Epithelial cell of proximal tubule (primary cell): ENCODE measurements around the gene LDB2. TPM values are rescaled to one million over a fixed set of nuclear protein-coding genes. Genes with fewer than 3 reads are reported as not detected.

Experiments
- DNase-seq: peaks from one replicate; pipeline ENCODE4 v3.0.0-alpha.2; 2011; ENCODE audit warnings: low read depth
- H3K4me3 ChIP-seq: 2 replicates; pipeline ENCODE4 v1.5.1; 2011; ENCODE audit warnings: low read depth, mild to moderate bottlenecking, low read length
- total RNA-seq: library from RNA; depleted of rRNA; stranded (reverse); fragments of >200 nt; gene quantifications from 2 replicates; pipeline ENCODE4 v1.2.3, GENCODE V29; 2015
- TF ChIP-seq, protein P1 (sequence below): conservative IDR thresholded peaks from 2 replicates; pipeline ENCODE4 v1.5.1; 2012; ENCODE audit warnings: low read depth, mild to moderate bottlenecking, low read length

The LDB2 gene
- total RNA-seq, 1 donor from 2014 or later, result 0.75 TPM

DNA sequence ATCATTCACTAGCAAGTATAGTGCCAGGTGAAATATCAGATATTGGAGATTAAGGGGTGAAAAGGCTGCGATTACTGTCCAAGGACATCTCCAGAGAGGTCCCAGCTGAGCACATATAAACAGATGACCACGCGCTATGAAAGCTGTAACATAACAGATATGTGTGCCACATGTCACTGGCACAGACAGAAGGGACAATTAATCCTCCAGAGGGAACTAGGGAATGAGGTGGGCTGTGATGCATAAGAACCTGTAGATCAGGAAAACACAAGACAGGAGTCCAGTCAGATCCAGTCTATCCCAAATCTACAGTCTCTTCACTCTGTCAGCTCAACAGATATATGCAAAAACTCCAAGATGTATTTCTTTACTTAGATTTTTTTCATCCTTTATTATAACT is 157.2 kb downstream of the LDB2 start:
- H3K4me3 ChIP-seq, result no peak overlapping the region
- DNase-seq, result no peak
- TF ChIP-seq, protein P1, sequence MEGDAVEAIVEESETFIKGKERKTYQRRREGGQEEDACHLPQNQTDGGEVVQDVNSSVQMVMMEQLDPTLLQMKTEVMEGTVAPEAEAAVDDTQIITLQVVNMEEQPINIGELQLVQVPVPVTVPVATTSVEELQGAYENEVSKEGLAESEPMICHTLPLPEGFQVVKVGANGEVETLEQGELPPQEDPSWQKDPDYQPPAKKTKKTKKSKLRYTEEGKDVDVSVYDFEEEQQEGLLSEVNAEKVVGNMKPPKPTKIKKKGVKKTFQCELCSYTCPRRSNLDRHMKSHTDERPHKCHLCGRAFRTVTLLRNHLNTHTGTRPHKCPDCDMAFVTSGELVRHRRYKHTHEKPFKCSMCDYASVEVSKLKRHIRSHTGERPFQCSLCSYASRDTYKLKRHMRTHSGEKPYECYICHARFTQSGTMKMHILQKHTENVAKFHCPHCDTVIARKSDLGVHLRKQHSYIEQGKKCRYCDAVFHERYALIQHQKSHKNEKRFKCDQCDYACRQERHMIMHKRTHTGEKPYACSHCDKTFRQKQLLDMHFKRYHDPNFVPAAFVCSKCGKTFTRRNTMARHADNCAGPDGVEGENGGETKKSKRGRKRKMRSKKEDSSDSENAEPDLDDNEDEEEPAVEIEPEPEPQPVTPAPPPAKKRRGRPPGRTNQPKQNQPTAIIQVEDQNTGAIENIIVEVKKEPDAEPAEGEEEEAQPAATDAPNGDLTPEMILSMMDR, result no peak

DNA sequence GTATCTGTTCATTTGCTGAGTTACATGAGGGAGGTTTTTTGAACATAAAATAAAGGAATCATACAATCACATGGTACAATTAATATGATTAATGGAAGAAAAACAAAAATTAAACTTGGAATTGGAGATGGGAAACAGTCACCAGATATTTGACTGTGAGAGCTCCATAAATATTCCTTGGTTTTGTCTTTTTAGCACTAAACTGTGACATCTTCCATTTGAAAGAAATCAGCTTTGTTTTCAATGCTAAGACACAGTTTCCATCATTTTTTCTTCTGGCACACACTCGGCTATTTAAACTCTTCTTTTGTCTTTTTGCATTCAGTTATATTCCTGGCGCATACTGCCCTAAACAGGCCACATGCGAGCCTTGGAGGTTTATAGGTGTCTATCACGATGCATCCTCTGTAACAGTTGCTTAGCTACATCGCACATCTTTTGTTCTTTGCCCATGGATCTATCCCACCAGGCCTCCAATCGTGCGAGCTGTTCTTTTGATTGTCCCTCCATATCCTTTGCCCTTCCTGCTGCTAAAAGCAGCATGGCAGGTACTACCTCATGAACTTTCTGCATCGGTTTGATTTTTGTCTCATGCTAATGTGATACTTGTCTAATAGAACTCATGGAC is 158.3 kb downstream of the LDB2 start:
- DNase-seq, result no peak
- H3K4me3 ChIP-seq, result no peak overlapping the region
- TF ChIP-seq, protein P1, result no peak

DNA sequence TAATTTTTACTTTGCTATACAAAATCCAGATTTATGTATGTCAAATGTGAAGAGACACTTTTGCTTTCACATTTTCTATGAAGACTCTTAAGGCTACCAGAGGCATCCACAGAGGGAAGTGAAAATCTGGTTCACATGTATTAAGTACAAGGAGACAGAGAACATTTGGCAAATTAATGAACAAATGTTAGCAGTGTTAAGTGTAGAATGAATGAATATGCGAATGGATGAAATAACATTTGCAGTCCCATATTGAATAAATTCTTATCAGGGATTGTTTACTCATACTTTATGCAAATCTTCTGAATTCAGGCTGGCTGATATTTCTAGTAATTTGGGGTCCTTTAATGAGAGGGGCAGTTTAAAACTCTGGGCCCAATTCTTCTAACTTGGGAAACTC is 159.9 kb downstream of the LDB2 start:
- no peak for DNase-seq
- TF ChIP-seq, protein P1, result no peak
- no peak overlapping the region for H3K4me3 ChIP-seq

DNA sequence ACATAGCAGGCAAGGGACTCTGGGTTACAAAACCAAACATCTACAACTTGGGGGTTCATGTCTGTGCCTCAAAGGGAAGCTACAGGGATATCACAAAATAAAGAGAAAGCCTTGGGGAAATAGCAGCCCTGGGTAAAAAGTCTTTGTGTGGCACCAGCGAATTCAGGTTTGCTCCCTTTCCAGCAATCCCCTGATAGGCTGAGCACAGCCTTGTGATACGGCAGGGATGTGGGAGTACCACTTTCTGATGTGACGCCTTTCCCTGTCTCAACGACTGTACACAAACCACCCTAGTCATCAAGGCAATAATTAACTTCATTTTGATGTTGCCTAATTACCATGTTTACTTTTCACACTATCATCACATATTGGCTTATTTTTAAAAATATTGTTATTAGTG is 164.9 kb downstream of the LDB2 start:
- TF ChIP-seq, protein P1, result no peak

DNA sequence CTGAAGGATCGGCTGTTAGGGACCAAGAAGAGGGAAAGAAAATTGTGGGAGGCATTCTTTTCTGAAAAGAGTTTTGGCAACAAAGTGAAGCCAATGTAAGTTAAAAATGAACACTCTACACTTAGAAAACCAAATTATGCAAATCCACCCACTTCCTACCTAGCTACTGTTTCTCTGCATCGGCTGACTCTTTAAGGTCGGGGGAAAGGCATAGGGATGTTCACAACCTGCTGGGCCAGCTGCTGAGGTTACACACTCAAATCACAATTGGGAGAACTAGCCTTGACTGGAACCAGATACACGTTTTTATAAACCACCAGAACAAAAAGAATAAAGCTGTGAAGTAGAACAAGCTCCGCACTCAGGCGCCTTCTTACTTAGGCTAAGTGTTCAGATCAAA is 165.7 kb downstream of the LDB2 start:
- no peak overlapping the region for H3K4me3 ChIP-seq
- no peak for DNase-seq
- TF ChIP-seq, protein P1, result no peak

More for the DNA sequence above, 164.9 kb downstream of the LDB2 start:
- no peak for DNase-seq
- H3K4me3 ChIP-seq, result no peak overlapping the region

DNA sequence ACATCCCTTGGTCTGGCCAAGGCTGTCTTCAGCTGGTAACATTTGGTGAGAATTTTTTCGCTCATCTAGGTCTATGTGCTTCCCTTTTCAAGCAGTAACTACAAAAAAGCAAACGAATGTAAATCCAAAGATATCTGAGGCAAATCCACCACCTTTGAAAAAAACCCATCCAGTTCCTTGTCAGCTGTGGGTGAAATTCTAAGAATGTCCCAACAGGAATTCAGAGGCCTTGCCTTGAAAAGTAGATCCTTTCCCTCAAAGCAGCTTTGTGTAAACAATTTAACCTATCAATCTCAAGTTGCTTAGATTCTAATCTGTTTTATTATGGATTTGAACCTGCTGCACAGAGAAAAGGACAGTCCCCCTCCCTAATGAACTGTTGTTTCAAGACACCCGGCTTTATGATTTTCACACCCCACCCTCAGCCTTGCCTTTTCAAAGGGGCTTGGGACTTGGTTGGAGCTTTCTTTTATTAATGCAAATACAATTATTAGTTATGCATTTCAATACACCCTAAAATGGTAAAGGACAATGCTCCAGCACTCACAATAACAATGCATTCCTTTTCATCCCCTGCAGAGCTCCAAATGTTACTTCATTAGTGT is 166.6 kb downstream of the LDB2 start:
- no peak for DNase-seq
- no peak overlapping the region for H3K4me3 ChIP-seq
- TF ChIP-seq, protein P1, result no peak
